Natural killer cell (primary cell): ENCODE data around the gene EPB41L3. TPM values are rescaled to one million over a fixed set of nuclear protein-coding genes. Genes with fewer than 3 reads are reported as not detected.

Experiments
- ATAC-seq, 3 donors: fragments of 150-1000 bp in 2 of 3; fragments of 200-7000 bp in 1 of 3; cut with Tn5 transposase; 1 replicate in 1 of 3; 2 replicates in 2 of 3; pipeline ENCODE4 v1.10.0; 2021; ENCODE audit warnings: mild to moderate bottlenecking in 2 of 3, moderate library complexity in 2 of 3
- DNase-seq, 2 donors: peaks; one replicate each; pipeline versions ENCODE4 v3.0.0 to v3.0.0-alpha.2; 2013 to 2021; ENCODE audit warnings: mixed read lengths in 1 of 2
- H3K27ac ChIP-seq: one replicate; pipeline ENCODE4 v1.5.1; 2013; ENCODE audit warnings: mild to moderate bottlenecking, low read length
- H3K27me3 ChIP-seq: one replicate; pipeline ENCODE4 v1.6.1; 2013; ENCODE audit warnings: low read length; ENCODE audit not compliant: control insufficient read depth, insufficient read depth
- H3K36me3 ChIP-seq: one replicate; pipeline ENCODE4 v1.6.1; 2013; ENCODE audit warnings: low read length; ENCODE audit not compliant: control insufficient read depth, insufficient read depth
- H3K4me1 ChIP-seq: one replicate; pipeline ENCODE4 v1.6.1; 2013; ENCODE audit warnings: low read length; ENCODE audit not compliant: control insufficient read depth, insufficient read depth
- H3K4me3 ChIP-seq: one replicate; pipeline ENCODE4 v1.5.1; 2013; ENCODE audit warnings: low read length
- H3K9me3 ChIP-seq: one replicate; pipeline ENCODE4 v1.6.1; 2013; ENCODE audit warnings: low read length; ENCODE audit not compliant: control insufficient read depth, insufficient read depth
- H3K27ac Mint-ChIP-seq, 2 donors: one replicate each; pipeline ENCODE4 v1.8.0; 2022; ENCODE audit warnings: mild to moderate bottlenecking in 2 of 2, mixed read lengths in 2 of 2, moderate library complexity in 1 of 2
- H3K27me3 Mint-ChIP-seq, 2 donors: one replicate each; pipeline ENCODE4 v1.8.0; 2022; ENCODE audit warnings: low read depth in 2 of 2, mixed read lengths in 2 of 2
- H3K36me3 Mint-ChIP-seq: one replicate; pipeline ENCODE4 v1.8.0; 2022; ENCODE audit warnings: mixed read lengths
- H3K4me1 Mint-ChIP-seq, 2 donors: one replicate each; pipeline ENCODE4 v1.8.0; 2022; ENCODE audit warnings: mixed read lengths in 2 of 2
- H3K4me3 Mint-ChIP-seq: one replicate; pipeline ENCODE4 v1.8.0; 2022; ENCODE audit warnings: mild to moderate bottlenecking, moderate library complexity, mixed read lengths
- H3K9me3 Mint-ChIP-seq, 2 donors: one replicate each; pipeline ENCODE4 v1.8.0; 2022; ENCODE audit warnings: mixed read lengths in 2 of 2
- CTCF ChIP-seq: fragments of 200-600 bp; IDR thresholded peaks from one replicate; pipeline ENCODE4 v1.8.0; 2022; ENCODE audit warnings: antibody characterized with exemption
- WGBS: methylation state at CpG from one replicate; pipeline ENCODE4 v1.1.7; 2013; ENCODE audit warnings: missing lambda C conversion rate; ENCODE audit not compliant: insufficient coverage; 5-methylcytosine and 5-hydroxymethylcytosine counted together
- intact Hi-C: fragments of 100-400 bp; cut with micrococcal nuclease; formaldehyde crosslinking; loops from one replicate; pipeline ENCODE4 v1.14.2; 2022
- total RNA-seq, 4 donors: library from RNA; stranded (reverse); fragments of 120-200 nt in 1 of 4; gene quantifications; one replicate each; pipeline versions ENCODE4 v1.2.3 to v1.2.4, GENCODE V29; 2013 to 2022

Gene EPB41L3
- total RNA-seq, 3 donors from 2014 or later (not counting 1 experiment from before 2014, with no cell fraction given): 3.3 to 6.0 (median 4.4) TPM

- TF ChIP-seq CTCF: no peak
- Histone ChIP-seq H3K4me3 (no peak overlapping the region), H3K9me3 (no peaks in the 10 kb centered on the region), H3K27ac (no peak overlapping the region), H3K4me1 (no peaks in the 10 kb centered on the region), H3K27me3 (no peaks in the 10 kb centered on the region), H3K36me3 (no peaks in the 10 kb centered on the region)
- no peaks in the 10 kb centered on the region for H3K9me3 Mint-ChIP-seq
- ATAC-seq: no peak
- no peaks in the 10 kb centered on the region for H3K4me1 Mint-ChIP-seq
- intact Hi-C loops: no loop called here
- no peaks in the 10 kb centered on the region for H3K36me3 Mint-ChIP-seq
- DNase-seq: no peak
- no peak overlapping the region for H3K4me3 Mint-ChIP-seq
- WGBS: 62% methylated on average over 1 of the region's 2 CpGs
- H3K27ac Mint-ChIP-seq: no peak overlapping the region
- peaks cover 16 to 37% of the 10 kb centered on the region in 2 donors for H3K27me3 Mint-ChIP-seq
These were observed 5.3 kb downstream of the EPB41L3 start for GRCh38 chr18:5538544-5538943.

- H3K4me1 Mint-ChIP-seq: no peaks in the 10 kb centered on the region
- Histone ChIP-seq H3K4me1 (no peaks in the 10 kb centered on the region), H3K4me3 (no peak overlapping the region), H3K36me3 (no peaks in the 10 kb centered on the region), H3K27me3 (no peaks in the 10 kb centered on the region), H3K9me3 (no peaks in the 10 kb centered on the region), H3K27ac (no peak overlapping the region)
- H3K36me3 Mint-ChIP-seq: no peaks in the 10 kb centered on the region
- H3K27me3 Mint-ChIP-seq: peaks cover 16 to 37% of the 10 kb centered on the region in 2 donors
- H3K9me3 Mint-ChIP-seq: no peaks in the 10 kb centered on the region
- intact Hi-C loops: no loop called here
- no peak for ATAC-seq
- H3K4me3 Mint-ChIP-seq: no peak overlapping the region
- no peak for DNase-seq
- no peak for TF ChIP-seq CTCF
- whole genome bisulfite sequencing: 89% methylated on average over 2 of the region's 2 CpGs
- H3K27ac Mint-ChIP-seq: no peak overlapping the region
These were observed 5.9 kb downstream of the EPB41L3 start for GRCh38 chr18:5537860-5538259.

- no peak overlapping the region for H3K4me3 Mint-ChIP-seq
- 70% methylated on average over 5 of the region's 5 CpGs for WGBS
- no peak overlapping the region for H3K27ac Mint-ChIP-seq
- no peaks in the 10 kb centered on the region for H3K4me1 Mint-ChIP-seq
- no peak for DNase-seq
- Histone ChIP-seq H3K4me3 (no peak overlapping the region), H3K36me3 (no peaks in the 10 kb centered on the region), H3K27ac (no peak overlapping the region), H3K4me1 (no peaks in the 10 kb centered on the region), H3K27me3 (no peaks in the 10 kb centered on the region), H3K9me3 (no peaks in the 10 kb centered on the region)
- no peak for ATAC-seq
- TF ChIP-seq CTCF: no peak
- no peaks in the 10 kb centered on the region for H3K36me3 Mint-ChIP-seq
- intact Hi-C loops: no loop called here
- H3K9me3 Mint-ChIP-seq: no peaks in the 10 kb centered on the region
- peaks cover 3 to 12% of the 10 kb centered on the region in 2 donors for H3K27me3 Mint-ChIP-seq
These were observed 9.0 kb downstream of the EPB41L3 start for GRCh38 chr18:5534845-5535244.

GRCh38 chr18:5532066-5532465 is 11.7 kb downstream of the EPB41L3 start:
- H3K9me3 Mint-ChIP-seq: no peaks in the 10 kb centered on the region

More at GRCh38 chr18:5532066-5532465, 11.7 kb downstream of the EPB41L3 start:
- no peaks in the 10 kb centered on the region for H3K9me3 ChIP-seq
- H3K4me1 ChIP-seq: no peaks in the 10 kb centered on the region
- peaks cover 0 to 3% of the 10 kb centered on the region in 2 donors for H3K27me3 Mint-ChIP-seq
- no peaks in the 10 kb centered on the region for H3K36me3 Mint-ChIP-seq
- WGBS: 87% methylated on average over 3 of the region's 3 CpGs
- no peak overlapping the region for H3K27ac Mint-ChIP-seq
- H3K27me3 ChIP-seq: no peaks in the 10 kb centered on the region
- no peaks in the 10 kb centered on the region for H3K4me1 Mint-ChIP-seq
- DNase-seq (no peak), ATAC-seq (no peak)
- H3K4me3 Mint-ChIP-seq: no peak overlapping the region
- no peak for TF ChIP-seq CTCF
- no peak overlapping the region for H3K4me3 ChIP-seq
- H3K36me3 ChIP-seq: no peaks in the 10 kb centered on the region
- intact Hi-C loops: no loop called here
- no peak overlapping the region for H3K27ac ChIP-seq
